GM18519 (cell line): ENCODE results near the gene APPL2.

ENCODE experiments used
- ATAC-seq: cut with Tn5 transposase; IDR thresholded peaks from one replicate; pipeline ENCODE4 v1.9.1; 2021; ENCODE audit warnings: mild to moderate bottlenecking, moderate library complexity; ENCODE audit not compliant: unreplicated experiment, low FRiP score

APPL2 gene

GRCh38 chr12:105224399-105224798 is 11.6 kb downstream of the APPL2 start:
- no peak for ATAC-seq

DNA sequence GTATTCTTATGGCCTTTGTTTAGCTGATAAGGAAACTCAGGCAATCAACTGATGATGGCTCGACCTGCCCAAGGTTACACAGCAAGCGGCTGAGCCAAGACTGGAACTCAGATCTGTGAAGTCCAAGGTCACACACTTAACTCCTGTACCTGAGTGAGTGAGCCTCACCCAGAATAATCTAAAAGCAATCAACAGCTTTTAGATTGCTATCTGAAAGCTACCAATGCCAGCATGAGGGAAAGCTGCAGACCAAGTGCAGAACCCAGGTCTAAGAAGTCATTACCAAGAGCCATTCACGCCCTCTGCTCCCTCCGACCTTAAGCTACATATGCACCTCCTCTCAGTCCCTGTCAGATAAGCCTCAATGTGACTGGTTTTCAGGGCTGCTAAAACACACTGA is 12.1 kb downstream of the APPL2 start:
- no peak for ATAC-seq

- no peak for ATAC-seq
Observed at GRCh38 chr12:105223352-105223845, 12.6 kb downstream of the APPL2 start.

DNA sequence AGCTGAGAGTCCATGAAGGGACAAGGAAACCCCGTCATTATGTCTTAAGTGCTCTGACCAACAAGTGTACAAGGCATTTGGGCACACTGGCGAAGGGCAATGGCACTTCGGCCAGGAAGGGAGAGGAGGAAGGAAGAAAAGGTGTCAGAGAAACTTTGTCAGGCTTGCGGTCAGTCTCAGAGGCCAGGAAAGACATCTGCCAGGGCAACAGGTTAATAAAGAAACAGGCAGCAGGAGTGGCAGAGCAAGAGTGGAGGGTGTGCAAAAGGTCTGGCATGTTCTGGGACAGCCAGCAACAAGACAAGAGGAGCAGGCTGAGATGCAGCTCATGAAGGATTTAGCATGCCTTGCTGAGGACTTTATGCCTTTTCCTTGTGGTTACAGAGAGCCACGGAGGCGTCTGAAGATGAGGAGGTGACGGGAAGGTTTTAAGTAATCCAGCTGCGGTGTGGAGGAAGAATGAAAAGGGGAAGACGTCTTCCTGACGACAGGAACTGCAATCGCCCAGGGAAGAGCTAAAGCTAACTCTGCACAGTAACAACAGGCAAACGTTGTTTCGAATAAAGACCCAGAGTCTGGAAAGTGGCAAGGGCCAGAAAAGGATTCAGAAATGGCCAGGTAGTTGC is 13.1 kb downstream of the APPL2 start:
- no peak for ATAC-seq

- no peak for ATAC-seq
Observed at GRCh38 chr12:105222284-105222655, 13.7 kb downstream of the APPL2 start.

DNA sequence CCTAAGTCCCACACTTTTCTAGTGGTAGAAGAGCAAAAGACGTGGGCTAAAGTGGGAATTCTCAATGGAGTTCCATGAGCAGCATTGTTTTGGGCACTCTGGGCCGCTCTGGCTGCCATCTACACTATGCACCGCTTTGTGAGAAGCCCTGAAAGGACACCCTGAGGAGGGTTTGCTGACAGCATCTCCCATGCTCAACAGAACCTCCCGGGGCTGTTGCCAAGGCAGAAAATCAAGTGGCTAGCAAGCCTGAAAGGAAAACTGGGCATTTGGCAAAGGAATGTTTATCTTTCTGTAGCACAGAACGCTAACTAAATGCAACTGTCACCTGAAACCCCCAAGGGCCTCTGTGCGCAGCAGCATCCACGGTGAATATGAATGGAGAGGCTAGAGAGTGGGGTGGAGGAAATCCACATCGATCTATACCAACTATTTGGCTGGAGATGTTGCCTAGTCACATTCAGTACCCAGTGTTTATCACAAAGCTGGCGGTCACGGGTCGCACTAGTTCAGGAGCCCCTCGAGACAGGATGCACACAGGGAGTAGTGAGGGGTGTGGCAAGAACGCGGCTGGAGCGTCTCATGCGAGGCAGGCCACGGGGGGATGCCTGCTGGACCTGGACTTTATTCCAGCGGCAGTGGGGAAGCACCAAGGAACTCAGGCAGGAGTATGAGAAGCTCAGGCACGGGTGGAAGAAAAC is 14.2 kb downstream of the APPL2 start:
- no peak for ATAC-seq

DNA sequence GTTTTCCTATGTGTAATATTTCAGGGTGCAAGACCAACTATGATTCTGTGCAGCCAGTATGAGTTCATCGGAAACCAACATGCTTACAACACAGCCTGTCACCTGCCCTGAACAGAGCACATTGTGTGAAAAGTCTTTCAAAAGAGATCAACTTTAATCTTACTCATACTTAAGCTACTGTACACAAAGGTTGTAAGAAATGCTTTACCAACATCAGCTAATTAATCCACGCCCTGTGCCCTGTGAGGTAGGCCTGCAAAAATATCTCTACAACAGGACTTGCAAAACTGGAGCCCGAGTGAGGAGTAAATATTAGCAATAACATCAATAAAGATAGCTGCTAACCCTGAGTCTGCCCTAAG is 15.1 kb downstream of the APPL2 start:
- no peak for ATAC-seq

GRCh38 chr12:105220150-105220928 is 15.6 kb downstream of the APPL2 start:
- no peak for ATAC-seq

DNA sequence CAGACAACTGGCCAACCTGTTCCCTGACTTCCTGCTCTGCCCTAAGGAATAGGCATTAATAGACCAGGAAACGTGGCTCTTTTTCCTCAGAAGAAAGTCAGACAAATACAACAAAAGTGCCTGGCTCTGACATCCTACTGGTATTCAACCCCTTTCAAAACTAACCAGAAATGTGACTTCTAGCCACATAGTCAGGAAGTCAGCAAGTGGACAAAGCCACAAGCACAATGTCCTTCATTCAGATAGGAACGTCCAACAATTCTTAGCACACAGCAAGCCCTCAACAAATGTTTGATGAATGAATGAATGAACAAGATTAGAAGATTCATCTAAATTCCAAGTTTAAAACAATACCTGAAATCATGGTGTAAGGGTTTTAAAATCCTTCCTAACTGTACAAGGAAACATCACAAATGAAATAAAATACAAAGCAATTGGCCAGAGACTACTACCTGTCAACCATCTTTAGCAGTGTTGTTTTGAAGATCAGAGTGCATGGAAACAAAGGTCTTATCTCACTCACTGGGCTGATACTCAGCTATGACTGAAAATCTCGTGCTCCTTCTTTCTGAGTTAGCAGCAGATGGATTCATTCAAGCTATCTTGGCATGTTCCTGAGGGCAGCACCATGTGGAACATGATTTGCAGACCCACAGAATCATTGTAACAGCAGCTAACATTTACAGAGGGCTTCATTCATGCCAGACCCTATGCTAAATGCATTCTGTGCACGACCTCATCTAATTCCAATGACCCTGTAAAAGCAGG is 16.5 kb downstream of the APPL2 start:
- no peak for ATAC-seq

- ATAC-seq: no peak
Observed at GRCh38 chr12:105218434-105218833, 17.5 kb downstream of the APPL2 start.

DNA sequence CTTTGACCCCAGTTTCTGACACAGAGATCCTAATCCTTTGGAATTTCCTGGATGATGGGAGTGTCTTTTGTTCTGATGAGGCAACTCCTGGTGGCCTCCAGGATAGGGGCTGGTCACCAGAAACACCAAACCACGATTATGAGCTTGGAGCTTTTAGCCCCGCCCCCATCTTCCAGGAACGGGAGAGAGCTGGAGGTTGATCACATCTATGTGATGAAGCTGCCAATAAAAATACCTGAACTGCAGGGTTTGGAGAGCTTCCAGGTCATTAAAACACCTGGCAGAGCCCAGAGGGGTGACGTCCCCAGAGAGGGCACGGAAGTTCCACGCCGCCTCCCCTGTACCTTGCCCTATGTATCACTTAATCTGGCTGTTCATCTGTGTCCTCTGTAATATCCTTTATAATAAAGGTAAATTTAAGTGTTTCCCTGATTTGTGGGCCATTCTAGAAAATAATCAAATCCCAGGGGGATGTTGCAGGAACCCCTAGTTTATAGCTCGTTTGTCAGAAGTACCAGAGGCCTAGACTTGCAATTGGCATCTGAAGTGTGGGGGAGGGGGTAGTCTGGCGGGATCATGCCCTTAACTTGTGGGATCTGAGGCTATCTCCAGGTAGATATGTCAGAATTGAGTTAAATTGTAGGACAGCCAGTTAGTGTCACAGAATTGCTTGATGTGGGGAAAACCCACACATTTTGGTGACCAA is 21.2 kb downstream of the APPL2 start:
- ATAC-seq: no peak

GRCh38 chr12:105214148-105214547 is 21.8 kb downstream of the APPL2 start:
- ATAC-seq: no peak

DNA sequence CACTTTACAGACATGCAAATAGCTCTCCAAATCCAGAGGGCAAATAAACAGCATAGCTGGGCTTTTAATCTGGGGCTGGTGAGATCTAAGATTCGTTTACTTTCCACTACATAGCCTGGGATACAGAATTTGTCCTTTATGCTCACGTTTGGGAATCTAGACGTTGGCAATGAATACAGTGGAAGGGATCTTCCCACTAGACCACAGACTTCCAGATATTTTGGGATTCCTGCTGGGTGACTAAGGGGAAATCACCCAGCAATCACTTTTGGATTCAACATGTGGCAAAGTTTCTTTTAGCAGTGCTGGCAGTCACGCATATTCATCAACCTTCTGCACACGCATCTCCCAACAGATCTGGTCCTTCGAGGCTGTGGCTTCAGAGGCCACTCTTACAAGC is 23.5 kb downstream of the APPL2 start:
- no peak for ATAC-seq

DNA sequence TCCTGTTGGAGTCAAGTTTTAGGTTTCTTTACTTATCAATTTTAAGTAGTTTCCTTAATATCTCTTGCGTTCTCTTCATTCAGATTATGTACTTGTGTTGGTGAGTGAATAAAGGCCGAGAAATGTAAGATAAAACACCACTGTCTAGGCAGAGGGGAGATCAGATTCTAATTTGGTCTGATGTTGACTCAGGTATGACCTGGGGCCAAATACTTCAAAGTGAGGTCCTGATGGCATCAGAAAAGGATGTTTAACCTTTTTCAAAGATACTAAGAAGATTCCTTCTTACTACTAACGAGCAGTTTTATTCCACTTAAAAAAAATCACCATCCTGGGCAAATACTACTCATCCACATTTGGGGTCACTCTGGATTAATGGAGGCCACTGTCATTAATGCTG is 26.9 kb downstream of the APPL2 start:
- no peak for ATAC-seq

DNA sequence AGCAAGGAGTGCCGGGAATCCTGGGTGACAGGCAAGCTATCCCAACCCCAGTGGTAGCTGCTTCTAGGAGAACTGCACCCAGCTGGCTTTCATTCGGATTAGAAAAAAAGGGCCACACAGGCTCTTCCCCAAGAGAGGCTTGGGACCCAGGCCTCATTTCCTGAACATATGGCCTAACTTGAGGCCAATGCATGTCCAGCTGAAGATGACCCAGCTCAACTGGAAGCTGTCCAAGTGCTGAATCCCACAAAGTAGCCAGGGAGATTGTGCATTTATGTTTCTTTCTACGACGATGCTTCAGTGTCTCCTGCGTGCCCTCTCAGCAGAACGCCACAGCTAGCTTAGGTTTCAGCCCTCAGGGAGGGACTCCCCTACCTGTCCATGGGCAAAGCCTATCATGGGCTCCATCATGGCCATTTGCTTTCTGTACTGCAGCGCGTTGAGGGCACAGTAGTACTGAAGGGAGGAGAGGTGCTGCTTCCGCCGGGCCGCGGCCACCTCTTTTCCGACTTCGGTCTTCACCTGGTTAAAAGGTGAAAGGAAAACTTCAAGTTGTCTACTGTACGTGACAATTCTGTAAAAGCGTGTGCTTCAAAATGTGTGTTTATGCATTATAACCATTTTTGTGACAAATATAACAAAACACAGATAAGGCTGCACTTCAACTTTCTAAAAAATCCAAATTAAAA is 29.1 kb downstream of the APPL2 start:
- no peak for ATAC-seq

- ATAC-seq: no peak
Observed at GRCh38 chr12:105205322-105206048, 30.5 kb downstream of the APPL2 start.

DNA sequence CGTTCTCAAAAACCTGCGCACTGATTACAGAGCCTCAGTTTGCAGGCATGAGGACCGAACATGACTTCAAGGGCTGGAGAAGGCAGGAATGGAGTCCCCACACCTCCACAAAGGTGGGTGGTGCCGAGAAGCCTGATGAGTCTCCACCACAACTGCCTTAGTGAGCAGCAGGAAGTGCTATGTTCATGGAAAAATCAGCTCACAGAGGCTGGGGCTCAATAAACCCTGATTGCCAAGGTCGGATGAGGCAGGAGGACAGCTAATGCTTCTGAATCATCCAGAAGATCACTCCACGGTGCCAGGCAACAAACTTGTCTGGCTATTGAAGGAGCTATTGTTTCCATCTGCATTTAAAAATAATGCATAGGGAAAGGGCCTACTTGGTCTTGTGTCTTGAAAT is 31.1 kb downstream of the APPL2 start:
- no peak for ATAC-seq

DNA sequence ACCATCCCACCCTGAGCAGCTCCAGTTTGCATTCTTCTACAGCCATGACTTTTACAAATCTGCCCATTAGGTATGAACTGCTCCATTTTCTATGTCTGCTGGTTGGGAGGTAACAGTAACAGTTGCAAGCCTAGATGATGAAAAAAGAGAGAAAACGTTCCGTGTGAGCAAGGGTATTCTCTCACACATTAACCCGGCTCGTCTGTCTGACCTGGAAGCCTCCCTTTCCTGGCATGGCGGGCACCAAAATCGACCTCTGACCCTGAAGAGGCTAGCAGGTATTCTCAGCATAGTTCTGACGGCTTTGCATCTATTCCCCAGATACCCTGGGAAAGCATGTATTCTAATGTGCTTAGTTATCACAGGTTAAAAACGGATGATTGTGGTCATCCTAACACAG is 31.8 kb downstream of the APPL2 start:
- ATAC-seq: no peak

DNA sequence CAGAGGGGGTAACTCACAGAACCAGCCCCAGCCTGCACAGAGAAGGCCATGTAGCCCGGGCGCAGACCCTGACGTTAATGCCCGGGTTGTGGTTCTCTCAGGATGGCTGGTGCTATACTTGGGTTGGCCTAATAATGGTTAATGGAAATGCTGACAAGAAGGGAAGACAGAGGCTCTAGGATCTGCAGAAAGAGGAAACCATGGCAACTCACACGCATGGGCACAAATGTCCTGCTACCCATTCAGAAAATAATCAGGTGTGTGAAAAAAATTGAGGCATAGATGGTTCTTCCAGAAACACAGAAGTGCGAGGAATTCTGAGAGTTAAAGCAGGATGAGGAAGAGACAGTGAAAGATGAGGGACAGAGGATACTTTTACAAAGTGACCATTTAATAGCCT is 33.8 kb downstream of the APPL2 start:
- no peak for ATAC-seq
